Vagina (tissue), 2 donors: ENCODE measurements around the gene SUPT4H1.

Experiments used
- POLR2A ChIP-seq, 2 donors: fragments of 450-650 bp; IDR thresholded peaks; one replicate each; pipeline ENCODE4 v1.6.1; 2017; ENCODE audit warnings: antibody characterized with exemption in 2 of 2, mild to moderate bottlenecking in 2 of 2, moderate library complexity in 2 of 2
- POLR2AphosphoS5 ChIP-seq, 2 donors: sonication (generic); formaldehyde crosslinking; IDR thresholded peaks; one replicate each; pipeline ENCODE4 v1.9.0; 2017; ENCODE audit warnings: antibody characterized with exemption in 2 of 2, mild to moderate bottlenecking in 2 of 2, low read depth in 1 of 2; ENCODE audit not compliant: insufficient read depth in 1 of 2
- TF ChIP-seq, protein P1 (sequence below), 3 experiments: fragments of 450-650 bp in 2 of 3; fragments of 200-600 bp in 1 of 3; sonication (generic) in 1 of 3; IDR thresholded peaks; one replicate each; pipeline ENCODE4 v1.5.1; 2017 to 2019; ENCODE audit warnings: antibody characterized with exemption in 3 of 3, mild to moderate bottlenecking in 2 of 3, moderate library complexity in 2 of 3

DNA sequence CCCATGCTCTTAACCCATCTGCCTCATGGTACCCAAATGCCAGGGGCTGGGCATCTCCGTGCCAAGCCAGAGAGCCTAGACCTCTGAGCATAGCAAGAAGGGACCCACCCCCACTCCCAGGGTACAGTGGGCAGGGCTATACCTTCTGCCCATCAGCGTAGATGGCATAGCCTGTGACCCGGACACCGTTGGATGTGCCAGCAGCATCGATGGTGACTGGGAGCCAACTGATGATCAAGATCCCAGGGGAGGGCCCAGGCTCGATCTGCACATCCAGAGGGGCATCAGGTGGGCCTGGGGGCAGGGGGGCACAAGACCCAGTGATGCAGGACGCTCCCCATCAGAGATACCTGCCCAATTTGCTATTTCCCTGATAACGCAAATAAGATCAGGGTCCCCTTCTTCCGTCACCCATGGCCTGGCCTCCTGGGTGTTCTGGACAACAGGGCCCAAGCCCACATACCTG, 40.5 kb downstream of the SUPT4H1 start:
- TF ChIP-seq, protein P1, sequence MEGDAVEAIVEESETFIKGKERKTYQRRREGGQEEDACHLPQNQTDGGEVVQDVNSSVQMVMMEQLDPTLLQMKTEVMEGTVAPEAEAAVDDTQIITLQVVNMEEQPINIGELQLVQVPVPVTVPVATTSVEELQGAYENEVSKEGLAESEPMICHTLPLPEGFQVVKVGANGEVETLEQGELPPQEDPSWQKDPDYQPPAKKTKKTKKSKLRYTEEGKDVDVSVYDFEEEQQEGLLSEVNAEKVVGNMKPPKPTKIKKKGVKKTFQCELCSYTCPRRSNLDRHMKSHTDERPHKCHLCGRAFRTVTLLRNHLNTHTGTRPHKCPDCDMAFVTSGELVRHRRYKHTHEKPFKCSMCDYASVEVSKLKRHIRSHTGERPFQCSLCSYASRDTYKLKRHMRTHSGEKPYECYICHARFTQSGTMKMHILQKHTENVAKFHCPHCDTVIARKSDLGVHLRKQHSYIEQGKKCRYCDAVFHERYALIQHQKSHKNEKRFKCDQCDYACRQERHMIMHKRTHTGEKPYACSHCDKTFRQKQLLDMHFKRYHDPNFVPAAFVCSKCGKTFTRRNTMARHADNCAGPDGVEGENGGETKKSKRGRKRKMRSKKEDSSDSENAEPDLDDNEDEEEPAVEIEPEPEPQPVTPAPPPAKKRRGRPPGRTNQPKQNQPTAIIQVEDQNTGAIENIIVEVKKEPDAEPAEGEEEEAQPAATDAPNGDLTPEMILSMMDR (IDR thresholded peaks at IDR 0.05) = no peak
- TF ChIP-seq POLR2A (IDR thresholded peaks at IDR 0.05) = no peak
- no peak for TF ChIP-seq POLR2AphosphoS5 (IDR thresholded peaks at IDR 0.05; ENCODE audit: insufficient read depth in 1 of 2, low read depth in 1 of 2)
